Measurements from ENCODE around the gene TSPEAR. TPM values are rescaled to one million over a fixed set of nuclear protein-coding genes. Genes with fewer than 3 reads are reported as not detected.
A peak's percentile ranks its signal among the peaks of the same experiment; 100 is the strongest.

TSPEAR gene
- total and polyA plus RNA-seq, 2 of the 13 experiments (the other 11 are each of a cell fraction or from before 2014, with no cell fraction given) = 0.07 to 0.32 TPM

DNA sequence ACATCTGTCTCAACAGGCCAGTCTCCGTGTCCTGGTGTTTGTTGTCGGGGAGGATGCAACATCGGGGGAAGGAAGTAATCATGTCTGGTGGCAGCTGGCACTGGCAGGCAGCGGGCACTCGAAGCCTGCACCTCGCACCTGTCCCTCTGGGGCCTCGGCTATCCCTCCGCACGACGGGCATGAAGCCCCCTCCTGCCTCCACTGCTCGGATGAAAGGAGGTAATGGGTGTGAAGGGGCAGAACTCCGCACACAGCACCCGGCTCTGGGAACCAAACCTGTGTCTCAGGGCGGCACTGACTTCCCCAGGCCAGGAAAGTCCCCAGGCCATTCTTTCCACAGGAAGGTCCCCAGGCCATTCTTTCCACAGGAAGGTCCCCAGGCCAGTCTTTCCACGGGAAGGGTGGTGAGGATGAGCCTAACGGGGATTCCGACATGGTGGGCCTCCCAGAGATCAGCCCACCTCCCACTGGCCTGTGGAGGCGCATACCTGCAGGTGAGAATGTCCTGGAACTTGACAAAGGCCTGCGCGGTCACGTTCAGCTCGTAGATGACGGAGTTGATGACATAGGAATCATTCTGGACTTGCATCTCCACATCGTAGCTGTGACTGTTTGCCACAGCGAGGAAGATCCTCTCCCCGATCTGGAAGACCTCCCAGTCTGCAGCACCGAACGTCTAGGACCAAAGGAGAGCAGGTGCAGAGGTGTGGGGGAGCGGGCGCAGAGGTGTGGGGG lies 202.5 kb downstream of the TSPEAR start (continued):
- TF ChIP-seq, protein P1, sequence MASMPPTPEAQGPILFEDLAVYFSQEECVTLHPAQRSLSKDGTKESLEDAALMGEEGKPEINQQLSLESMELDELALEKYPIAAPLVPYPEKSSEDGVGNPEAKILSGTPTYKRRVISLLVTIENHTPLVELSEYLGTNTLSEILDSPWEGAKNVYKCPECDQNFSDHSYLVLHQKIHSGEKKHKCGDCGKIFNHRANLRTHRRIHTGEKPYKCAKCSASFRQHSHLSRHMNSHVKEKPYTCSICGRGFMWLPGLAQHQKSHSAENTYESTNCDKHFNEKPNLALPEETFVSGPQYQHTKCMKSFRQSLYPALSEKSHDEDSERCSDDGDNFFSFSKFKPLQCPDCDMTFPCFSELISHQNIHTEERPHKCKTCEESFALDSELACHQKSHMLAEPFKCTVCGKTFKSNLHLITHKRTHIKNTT (CRISPR knock-in tag; IDR thresholded peaks at IDR 0.05) = no peak
- no peak for TF ChIP-seq GATA4 (IDR thresholded peaks at IDR 0.05; ENCODE audit: borderline replicate concordance, low read depth)
- TF ChIP-seq SMYD3 (CRISPR knock-in tag; IDR thresholded peaks at IDR 0.05) = no peak
- no peak for TF ChIP-seq ZNF790 (CRISPR knock-in tag; IDR thresholded peaks at IDR 0.05; ENCODE audit: borderline replicate concordance)
- TF ChIP-seq CC2D1A (CRISPR knock-in tag; IDR thresholded peaks at IDR 0.05) = no peak
- TF ChIP-seq, protein P2, sequence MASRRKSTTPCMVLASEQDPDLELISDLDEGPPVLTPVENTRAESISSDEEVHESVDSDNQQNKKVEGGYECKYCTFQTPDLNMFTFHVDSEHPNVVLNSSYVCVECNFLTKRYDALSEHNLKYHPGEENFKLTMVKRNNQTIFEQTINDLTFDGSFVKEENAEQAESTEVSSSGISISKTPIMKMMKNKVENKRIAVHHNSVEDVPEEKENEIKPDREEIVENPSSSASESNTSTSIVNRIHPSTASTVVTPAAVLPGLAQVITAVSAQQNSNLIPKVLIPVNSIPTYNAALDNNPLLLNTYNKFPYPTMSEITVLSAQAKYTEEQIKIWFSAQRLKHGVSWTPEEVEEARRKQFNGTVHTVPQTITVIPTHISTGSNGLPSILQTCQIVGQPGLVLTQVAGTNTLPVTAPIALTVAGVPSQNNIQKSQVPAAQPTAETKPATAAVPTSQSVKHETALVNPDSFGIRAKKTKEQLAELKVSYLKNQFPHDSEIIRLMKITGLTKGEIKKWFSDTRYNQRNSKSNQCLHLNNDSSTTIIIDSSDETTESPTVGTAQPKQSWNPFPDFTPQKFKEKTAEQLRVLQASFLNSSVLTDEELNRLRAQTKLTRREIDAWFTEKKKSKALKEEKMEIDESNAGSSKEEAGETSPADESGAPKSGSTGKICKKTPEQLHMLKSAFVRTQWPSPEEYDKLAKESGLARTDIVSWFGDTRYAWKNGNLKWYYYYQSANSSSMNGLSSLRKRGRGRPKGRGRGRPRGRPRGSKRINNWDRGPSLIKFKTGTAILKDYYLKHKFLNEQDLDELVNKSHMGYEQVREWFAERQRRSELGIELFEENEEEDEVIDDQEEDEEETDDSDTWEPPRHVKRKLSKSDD (CRISPR knock-in tag; IDR thresholded peaks at IDR 0.05; ENCODE audit: low read depth) = no peak
- no peak for TF ChIP-seq ZBTB7B (CRISPR knock-in tag; IDR thresholded peaks at IDR 0.05)

DNA sequence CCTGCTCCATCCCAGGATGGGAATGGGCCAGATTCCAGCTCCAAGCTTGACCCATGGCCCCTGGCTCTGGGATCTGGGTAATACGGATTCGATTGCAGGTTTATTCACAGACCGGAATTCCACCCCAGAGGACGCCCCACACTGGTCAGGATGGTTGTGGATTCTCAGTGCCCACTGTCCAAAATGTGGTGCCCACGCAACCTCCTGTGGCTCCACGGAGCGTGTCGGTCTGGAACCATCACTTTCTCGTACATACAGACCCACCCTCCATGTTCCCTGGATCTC lies 203.0 kb downstream of the TSPEAR start:
- WGBS (ENCODE audit: low lambda C conversion rate) = 98% methylated on average over 8 of the region's 9 CpGs
- Histone ChIP-seq H3K79me2 (ENCODE audit: insufficient read depth, low read length) (peaks cover 25% of the 10 kb centered on the region), H3K9ac (ENCODE audit: insufficient read depth, low read depth, low read length) (no peak overlapping the region), H2AFZ (ENCODE audit: low read length) (no peak overlapping the region), H3K4me3 (replicated peaks in 1 of 3; ENCODE audit: insufficient read depth in 1 of 3, low read depth in 2 of 3, low read length in 3 of 3) (no peak overlapping the region; a peak in 1 of 6 replicates), H3K9me3 (ENCODE audit: low read length) (no peaks in the 10 kb centered on the region), H3K36me3 (replicated peaks in 1 of 2; ENCODE audit: control insufficient read depth in 1 of 2, insufficient read depth in 2 of 2, low read length in 2 of 2) (peaks cover 14 to 19% of the 10 kb centered on the region in 2 experiments), H3K27me3 (ENCODE audit: control insufficient read depth in 1 of 2, insufficient read depth in 2 of 2, low read length in 2 of 2) (no peaks in the 10 kb centered on the region; a peak in 1 of 5 replicates), H3K27ac (ENCODE audit: extremely low read length, insufficient read depth, low read length) (no peak overlapping the region), H3K4me2 (ENCODE audit: low read depth, low read length) (peak overlapping the region; percentile 98), H3K4me1 (ENCODE audit: insufficient read depth, low read length) (peaks cover 61% of the 10 kb centered on the region), H4K20me1 (ENCODE audit: insufficient read depth, low read length) (no peaks in the 10 kb centered on the region)
- in situ Hi-C loops (cut with HindIII; ENCODE audit: extremely low pct_ligation_motif_present, low pct_unique_long_range_greater_than_20kb) (loop anchor here (5.0 kb wide), 1 partner anchor 229 kb away; no protein-coding TSS in a partner anchor), intact Hi-C loops (cut with micrococcal nuclease; ENCODE audit: unreplicated experiment) (no loop called here)
- no peak for FAIRE-seq
- no peak for ATAC-seq
- no peak for DNase-seq (ENCODE audit: low spot score)
- no TSS peak for BruUV-seq (replicated peaks)
- CTCF ChIA-PET (ENCODE audit: low intra/inter-chr PET ratio, low total read pairs) = no interaction called here
- POLR2A ChIA-PET = no interaction called here
- TF ChIP-seq, protein P3, sequence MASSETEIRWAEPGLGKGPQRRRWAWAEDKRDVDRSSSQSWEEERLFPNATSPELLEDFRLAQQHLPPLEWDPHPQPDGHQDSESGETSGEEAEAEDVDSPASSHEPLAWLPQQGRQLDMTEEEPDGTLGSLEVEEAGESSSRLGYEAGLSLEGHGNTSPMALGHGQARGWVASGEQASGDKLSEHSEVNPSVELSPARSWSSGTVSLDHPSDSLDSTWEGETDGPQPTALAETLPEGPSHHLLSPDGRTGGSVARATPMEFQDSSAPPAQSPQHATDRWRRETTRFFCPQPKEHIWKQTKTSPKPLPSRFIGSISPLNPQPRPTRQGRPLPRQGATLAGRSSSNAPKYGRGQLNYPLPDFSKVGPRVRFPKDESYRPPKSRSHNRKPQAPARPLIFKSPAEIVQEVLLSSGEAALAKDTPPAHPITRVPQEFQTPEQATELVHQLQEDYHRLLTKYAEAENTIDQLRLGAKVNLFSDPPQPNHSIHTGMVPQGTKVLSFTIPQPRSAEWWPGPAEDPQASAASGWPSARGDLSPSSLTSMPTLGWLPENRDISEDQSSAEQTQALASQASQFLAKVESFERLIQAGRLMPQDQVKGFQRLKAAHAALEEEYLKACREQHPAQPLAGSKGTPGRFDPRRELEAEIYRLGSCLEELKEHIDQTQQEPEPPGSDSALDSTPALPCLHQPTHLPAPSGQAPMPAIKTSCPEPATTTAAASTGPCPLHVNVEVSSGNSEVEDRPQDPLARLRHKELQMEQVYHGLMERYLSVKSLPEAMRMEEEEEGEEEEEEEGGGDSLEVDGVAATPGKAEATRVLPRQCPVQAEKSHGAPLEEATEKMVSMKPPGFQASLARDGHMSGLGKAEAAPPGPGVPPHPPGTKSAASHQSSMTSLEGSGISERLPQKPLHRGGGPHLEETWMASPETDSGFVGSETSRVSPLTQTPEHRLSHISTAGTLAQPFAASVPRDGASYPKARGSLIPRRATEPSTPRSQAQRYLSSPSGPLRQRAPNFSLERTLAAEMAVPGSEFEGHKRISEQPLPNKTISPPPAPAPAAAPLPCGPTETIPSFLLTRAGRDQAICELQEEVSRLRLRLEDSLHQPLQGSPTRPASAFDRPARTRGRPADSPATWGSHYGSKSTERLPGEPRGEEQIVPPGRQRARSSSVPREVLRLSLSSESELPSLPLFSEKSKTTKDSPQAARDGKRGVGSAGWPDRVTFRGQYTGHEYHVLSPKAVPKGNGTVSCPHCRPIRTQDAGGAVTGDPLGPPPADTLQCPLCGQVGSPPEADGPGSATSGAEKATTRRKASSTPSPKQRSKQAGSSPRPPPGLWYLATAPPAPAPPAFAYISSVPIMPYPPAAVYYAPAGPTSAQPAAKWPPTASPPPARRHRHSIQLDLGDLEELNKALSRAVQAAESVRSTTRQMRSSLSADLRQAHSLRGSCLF (CRISPR knock-in tag; IDR thresholded peaks at IDR 0.05; ENCODE audit: borderline replicate concordance) = no peak
- TF ChIP-seq FOXJ3 (CRISPR knock-in tag; IDR thresholded peaks at IDR 0.05; ENCODE audit: borderline replicate concordance) = no peak
- no peak for TF ChIP-seq ZNF781 (CRISPR knock-in tag; IDR thresholded peaks at IDR 0.05; ENCODE audit: borderline replicate concordance, not compliant biosample characterization)
- TF ChIP-seq, protein P4, sequence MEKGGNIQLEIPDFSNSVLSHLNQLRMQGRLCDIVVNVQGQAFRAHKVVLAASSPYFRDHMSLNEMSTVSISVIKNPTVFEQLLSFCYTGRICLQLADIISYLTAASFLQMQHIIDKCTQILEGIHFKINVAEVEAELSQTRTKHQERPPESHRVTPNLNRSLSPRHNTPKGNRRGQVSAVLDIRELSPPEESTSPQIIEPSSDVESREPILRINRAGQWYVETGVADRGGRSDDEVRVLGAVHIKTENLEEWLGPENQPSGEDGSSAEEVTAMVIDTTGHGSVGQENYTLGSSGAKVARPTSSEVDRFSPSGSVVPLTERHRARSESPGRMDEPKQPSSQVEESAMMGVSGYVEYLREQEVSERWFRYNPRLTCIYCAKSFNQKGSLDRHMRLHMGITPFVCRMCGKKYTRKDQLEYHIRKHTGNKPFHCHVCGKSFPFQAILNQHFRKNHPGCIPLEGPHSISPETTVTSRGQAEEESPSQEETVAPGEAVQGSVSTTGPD (CRISPR knock-in tag; IDR thresholded peaks at IDR 0.05) = no peak
